Suprapubic skin (tissue), 4 donors: ENCODE data around the gene DVL3.

Experiments used
- CTCF ChIP-seq, 2 donors: fragments of 200-600 bp in 1 of 2; fragments of 450-650 bp in 1 of 2; sonication (generic) in 1 of 2; IDR thresholded peaks; one replicate each; pipeline ENCODE4 v1.5.1; 2016 to 2019; ENCODE audit warnings: antibody characterized with exemption in 2 of 2, mild to moderate bottlenecking in 1 of 2, moderate library complexity in 1 of 2
- POLR2A ChIP-seq, 2 donors: fragments of 450-650 bp; IDR thresholded peaks; one replicate each; pipeline ENCODE4 v1.6.1; 2017; ENCODE audit warnings: antibody characterized with exemption in 2 of 2, mild to moderate bottlenecking in 2 of 2, moderate library complexity in 2 of 2
- POLR2AphosphoS5 ChIP-seq, 3 donors: sonication (generic); formaldehyde crosslinking; IDR thresholded peaks; one replicate each; pipeline ENCODE4 v1.6.1; 2017; ENCODE audit warnings: antibody characterized with exemption in 3 of 3

- TF ChIP-seq CTCF (IDR thresholded peaks at IDR 0.05) (no peak), POLR2A (IDR thresholded peaks at IDR 0.05) (no peak), POLR2AphosphoS5 (IDR thresholded peaks at IDR 0.05) (no peak)
Measured at GRCh38 chr3:184135911-184136260, 19.3 kb upstream of the DVL3 start.
